Spleen (tissue), 7 donors: ENCODE results near the gene GARNL3.

Experiments
- CTCF ChIP-seq, 11 experiments: fragments of 200-600 bp in 7 of 11; fragments of 450-650 bp in 4 of 11; sonication (generic) in 4 of 11; IDR thresholded peaks in 8 of 11; conservative IDR thresholded peaks in 3 of 11; 1 replicate in 7 of 11; 2 replicates in 4 of 11; pipeline versions ENCODE4 v1.4.0 to v1.8.0; 2016 to 2021; ENCODE audit warnings: antibody characterized with exemption in 11 of 11, inconsistent platforms in 4 of 11, mild to moderate bottlenecking in 1 of 11
- POLR2A ChIP-seq, 3 donors: fragments of 450-650 bp; IDR thresholded peaks; one replicate each; pipeline ENCODE4 v1.5.1; 2017; ENCODE audit warnings: antibody characterized with exemption in 3 of 3, mild to moderate bottlenecking in 1 of 3
- POLR2AphosphoS5 ChIP-seq, 3 donors: sonication (generic); formaldehyde crosslinking; IDR thresholded peaks; one replicate each; pipeline ENCODE4 v1.5.1; 2017; ENCODE audit warnings: antibody characterized with exemption in 3 of 3
- donor health status: DM: no; HTN: no; CAD: no; lungs with moderate emphysema.
- donor health status: DM: no; HTN: no; CAD: no.
- donor health status: DM: no; HTN: no; CAD: no.

GRCh38 chr9:127319366-127320114, 55.0 kb downstream of the GARNL3 start:
- TF ChIP-seq CTCF (IDR thresholded peaks at IDR 0.05 in 8 of 11, conservative IDR thresholded peaks at IDR 0.05 in 3 of 11) (no peak), POLR2A (IDR thresholded peaks at IDR 0.05) (no peak), POLR2AphosphoS5 (IDR thresholded peaks at IDR 0.05) (no peak)
